Transverse colon (tissue), 3 donors: ENCODE results near the gene KRTAP12-3.

Experiments used
- CTCF ChIP-seq, 5 experiments: fragments of 200-600 bp in 3 of 5; fragments of 450-650 bp in 2 of 5; sonication (generic) in 3 of 5; IDR thresholded peaks; 1 replicate in 2 of 5; 2 replicates in 3 of 5; pipeline ENCODE4 v1.5.1; 2016 to 2017; ENCODE audit warnings: antibody characterized with exemption in 5 of 5, inconsistent platforms in 3 of 5, mild to moderate bottlenecking in 2 of 5, moderate library complexity in 1 of 5
- POLR2A ChIP-seq: fragments of 450-650 bp; IDR thresholded peaks from one replicate; pipeline ENCODE4 v1.6.1; 2016; ENCODE audit warnings: antibody characterized with exemption, mild to moderate bottlenecking, moderate library complexity

- TF ChIP-seq CTCF (IDR thresholded peaks at IDR 0.05) (no peak), POLR2A (no peak)
Measured at GRCh38 chr21:44695184-44695583, 37.5 kb downstream of the KRTAP12-3 start.
